ENCODE results near the gene AACS. TPM values are rescaled to one million over a fixed set of nuclear protein-coding genes. Genes with fewer than 3 reads are reported as not detected.

Gene AACS
- polyA plus RNA-seq, 1 experiment, result 27.5 TPM

DNA sequence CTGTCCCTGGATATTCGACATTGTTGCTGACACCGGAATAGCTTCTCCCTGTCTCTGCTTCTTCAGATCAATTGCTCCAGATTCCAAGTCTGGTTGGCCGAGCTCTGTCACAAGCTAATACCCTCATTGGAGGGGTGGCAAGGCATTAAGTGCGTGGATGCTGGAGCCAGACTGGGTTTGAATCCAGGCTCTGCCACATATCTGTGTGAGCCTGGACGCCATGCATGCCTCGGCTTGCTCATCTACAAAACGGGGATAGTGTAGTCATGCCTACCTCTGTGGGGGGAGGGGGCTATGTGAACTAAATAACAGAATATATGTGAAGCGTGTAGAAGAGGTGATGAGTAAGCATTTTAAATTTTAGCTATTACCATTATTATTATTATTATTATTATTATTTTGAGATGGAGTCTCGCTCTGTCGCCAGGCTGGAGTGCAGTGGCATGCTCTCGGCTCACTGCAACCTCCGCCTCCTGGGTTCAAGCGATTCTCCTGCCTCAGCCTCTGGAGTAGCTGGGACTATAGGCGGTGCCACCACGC, 97.3 kb downstream of the AACS start:
- CTCF ChIA-PET, result interaction anchor here (0.9 to 1.0 kb wide), 2 partner anchors 9 to 23 kb away, joined by 3 to 4 read pairs; no protein-coding TSS in a partner anchor
- Histone ChIP-seq H3K36me3 (ENCODE audit: control insufficient read depth, insufficient read depth, low read length) (no peaks in the 10 kb centered on the region), H3K27me3 (ENCODE audit: control insufficient read depth, insufficient read depth, low read length) (no peaks in the 10 kb centered on the region), H3K4me3 (ENCODE audit: low read depth, low read length) (no peak overlapping the region)
- no peak for DNase-seq (ENCODE audit: low read depth)
- POLR2A ChIA-PET, result no interaction called here
- TF ChIP-seq, protein P1, sequence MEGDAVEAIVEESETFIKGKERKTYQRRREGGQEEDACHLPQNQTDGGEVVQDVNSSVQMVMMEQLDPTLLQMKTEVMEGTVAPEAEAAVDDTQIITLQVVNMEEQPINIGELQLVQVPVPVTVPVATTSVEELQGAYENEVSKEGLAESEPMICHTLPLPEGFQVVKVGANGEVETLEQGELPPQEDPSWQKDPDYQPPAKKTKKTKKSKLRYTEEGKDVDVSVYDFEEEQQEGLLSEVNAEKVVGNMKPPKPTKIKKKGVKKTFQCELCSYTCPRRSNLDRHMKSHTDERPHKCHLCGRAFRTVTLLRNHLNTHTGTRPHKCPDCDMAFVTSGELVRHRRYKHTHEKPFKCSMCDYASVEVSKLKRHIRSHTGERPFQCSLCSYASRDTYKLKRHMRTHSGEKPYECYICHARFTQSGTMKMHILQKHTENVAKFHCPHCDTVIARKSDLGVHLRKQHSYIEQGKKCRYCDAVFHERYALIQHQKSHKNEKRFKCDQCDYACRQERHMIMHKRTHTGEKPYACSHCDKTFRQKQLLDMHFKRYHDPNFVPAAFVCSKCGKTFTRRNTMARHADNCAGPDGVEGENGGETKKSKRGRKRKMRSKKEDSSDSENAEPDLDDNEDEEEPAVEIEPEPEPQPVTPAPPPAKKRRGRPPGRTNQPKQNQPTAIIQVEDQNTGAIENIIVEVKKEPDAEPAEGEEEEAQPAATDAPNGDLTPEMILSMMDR (IDR thresholded peaks at IDR 0.05; ENCODE audit: insufficient read depth, low read depth, low read length), result no peak

DNA sequence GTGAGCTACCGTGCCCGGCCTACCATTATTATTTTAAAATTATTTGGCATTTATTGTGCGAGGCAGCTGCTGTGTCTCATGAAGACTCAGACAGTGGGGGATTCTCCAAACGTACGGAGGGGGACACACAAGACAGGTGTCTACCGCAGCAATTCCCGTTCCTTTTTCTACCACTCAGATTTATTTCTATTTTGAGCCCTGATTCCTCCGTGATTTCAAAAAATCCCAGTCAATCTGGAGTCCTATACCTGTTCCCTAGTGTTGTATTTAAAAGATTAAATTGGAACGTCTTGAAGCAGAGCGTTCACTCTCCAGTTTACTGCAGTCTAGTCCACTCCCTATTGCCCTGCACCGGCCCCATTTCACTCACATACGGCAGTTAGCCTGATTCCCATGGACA, 97.9 kb downstream of the AACS start:
- H3K27me3 ChIP-seq (ENCODE audit: control insufficient read depth, insufficient read depth, low read length), result no peaks in the 10 kb centered on the region
- ChIA-PET CTCF (interaction anchor here (0.9 kb wide), 1 partner anchor 22 kb away, joined by 4 read pairs; no protein-coding TSS in a partner anchor), POLR2A (no interaction called here)
- H3K4me3 ChIP-seq (ENCODE audit: low read depth, low read length), result no peak overlapping the region
- no peak for DNase-seq (ENCODE audit: low read depth)
- TF ChIP-seq, protein P1 (IDR thresholded peaks at IDR 0.05; ENCODE audit: insufficient read depth, low read depth, low read length), result no peak
- H3K36me3 ChIP-seq (ENCODE audit: control insufficient read depth, insufficient read depth, low read length), result no peaks in the 10 kb centered on the region

DNA sequence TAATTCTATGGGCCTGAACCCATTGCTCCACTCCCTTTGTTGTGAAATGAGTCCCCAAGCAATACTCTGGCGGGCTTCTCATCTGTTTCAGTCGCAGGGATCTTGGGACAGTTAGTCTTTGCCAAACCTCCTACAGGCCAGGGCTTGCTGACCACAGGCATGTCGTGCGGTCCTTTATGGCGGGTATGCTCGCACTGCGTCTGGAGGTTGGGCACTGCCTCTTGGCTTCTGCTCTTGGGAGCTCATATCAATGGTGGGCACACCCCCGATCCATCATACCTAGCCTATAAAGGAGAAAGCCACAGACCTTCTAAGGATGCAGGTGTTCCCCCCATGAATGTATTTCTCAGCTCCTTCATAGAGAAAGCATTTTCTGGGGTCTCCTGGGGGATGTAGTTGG, 99.3 kb downstream of the AACS start:
- ChIA-PET POLR2A (no interaction called here), CTCF (interaction anchor here (5.6 kb wide), 1 partner anchor 19 kb away, joined by 18 read pairs; no protein-coding TSS in a partner anchor)

DNA sequence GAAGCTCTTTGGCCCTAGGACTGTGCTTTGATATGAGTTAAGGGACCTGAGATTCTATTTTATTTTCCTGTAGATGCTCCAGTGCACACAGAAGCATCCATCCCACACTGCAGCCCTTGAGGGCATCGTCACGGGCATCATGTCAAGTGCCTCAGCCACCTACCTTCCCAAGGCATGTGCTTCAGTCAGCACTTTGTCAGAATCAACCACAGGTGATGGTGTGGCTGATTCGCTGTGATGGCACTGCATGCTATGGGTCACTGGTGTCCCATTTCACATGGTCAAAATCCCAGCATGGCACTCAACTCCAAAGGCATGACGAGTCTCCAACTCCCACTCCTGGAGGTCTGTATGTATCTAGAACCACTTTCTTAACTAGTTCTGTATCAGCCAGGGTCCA, 100.8 kb downstream of the AACS start:
- H3K36me3 ChIP-seq (ENCODE audit: control insufficient read depth, insufficient read depth, low read length), result no peaks in the 10 kb centered on the region
- H3K4me3 ChIP-seq (ENCODE audit: low read depth, low read length), result no peak overlapping the region
- DNase-seq (ENCODE audit: low read depth), result no peak
- CTCF ChIA-PET, result interaction anchor here (5.6 kb wide), 1 partner anchor 17 kb away, joined by 18 read pairs; no protein-coding TSS in a partner anchor
- H3K27me3 ChIP-seq (ENCODE audit: control insufficient read depth, insufficient read depth, low read length), result no peaks in the 10 kb centered on the region; the same call in 1 of the 2 replicates
- TF ChIP-seq, protein P1 (IDR thresholded peaks at IDR 0.05; ENCODE audit: insufficient read depth, low read depth, low read length), result no peak
- POLR2A ChIA-PET, result no interaction called here

More for the DNA sequence above, 99.3 kb downstream of the AACS start:
- no peaks in the 10 kb centered on the region for H3K36me3 ChIP-seq (ENCODE audit: control insufficient read depth, insufficient read depth, low read length)
- H3K4me3 ChIP-seq (ENCODE audit: low read depth, low read length), result no peak overlapping the region
- no peaks in the 10 kb centered on the region for H3K27me3 ChIP-seq (ENCODE audit: control insufficient read depth, insufficient read depth, low read length)
- TF ChIP-seq, protein P1 (IDR thresholded peaks at IDR 0.05; ENCODE audit: insufficient read depth, low read depth, low read length), result no peak
- DNase-seq (ENCODE audit: low read depth), result no peak

DNA sequence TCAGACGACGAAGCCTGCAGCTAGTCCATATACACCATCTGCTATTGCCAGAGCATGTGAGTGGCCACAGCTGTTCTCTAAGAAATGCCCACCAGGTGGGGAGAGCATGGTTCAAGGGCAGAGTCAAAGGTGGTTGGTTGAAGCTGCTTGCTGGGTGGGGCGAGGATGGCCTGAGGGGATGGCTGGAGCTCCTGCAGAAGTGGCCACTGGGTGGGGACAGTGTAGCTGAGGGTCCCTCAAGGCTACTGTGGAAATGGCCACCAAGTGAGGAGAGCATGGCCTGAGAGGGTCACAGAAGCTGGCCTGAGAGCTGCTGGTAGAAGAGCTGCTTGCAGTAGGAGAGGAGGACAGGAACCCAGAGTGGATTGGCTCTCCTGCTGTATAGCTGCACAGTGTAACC, 102.4 kb downstream of the AACS start:
- CTCF ChIA-PET, result interaction anchor here (0.6 to 5.6 kb wide), 3 partner anchors 10 to 184 kb away, joined by 4 to 18 read pairs (median 4); no protein-coding TSS in a partner anchor
- H3K4me3 ChIP-seq (ENCODE audit: low read depth, low read length), result no peak overlapping the region
- H3K27me3 ChIP-seq (ENCODE audit: control insufficient read depth, insufficient read depth, low read length), result no peaks in the 10 kb centered on the region; the same call in 1 of the 2 replicates
- TF ChIP-seq, protein P1 (IDR thresholded peaks at IDR 0.05; ENCODE audit: insufficient read depth, low read depth, low read length), result no peak
- no peak for DNase-seq (ENCODE audit: low read depth)
- POLR2A ChIA-PET, result no interaction called here
- no peaks in the 10 kb centered on the region for H3K36me3 ChIP-seq (ENCODE audit: control insufficient read depth, insufficient read depth, low read length)

Data from BJ (cell line).